HepG2 (cell line): ENCODE results near the gene POC1A. TPM values are rescaled to one million over a fixed set of nuclear protein-coding genes. Genes with fewer than 3 reads are reported as not detected.

Experiments
- ARID4A ChIP-seq: sonication (generic); formaldehyde crosslinking; IDR thresholded peaks from 2 replicates; pipeline ENCODE4 v1.5.0; 2020; ENCODE audit warnings: mild to moderate bottlenecking, missing genetic modification reagents, borderline replicate concordance
- ETV5 ChIP-seq: IDR thresholded peaks from 2 replicates; pipeline ENCODE4 v1.6.1; 2018; ENCODE audit warnings: missing biosample characterization, missing genetic modification reagents, inconsistent platforms, borderline replicate concordance
- GABPA ChIP-seq, 2 experiments: IDR thresholded peaks; 2 replicates each; pipeline ENCODE4 v1.6.1; 2011 to 2016; ENCODE audit warnings: low read depth in 2 of 2, low read length in 1 of 2, missing biosample characterization in 1 of 2, missing genetic modification characterization in 1 of 2
- GLI4 ChIP-seq: sonication (generic); formaldehyde crosslinking; IDR thresholded peaks from 2 replicates; pipeline ENCODE4 v1.5.1; 2020; ENCODE audit warnings: missing genetic modification reagents, mild to moderate bottlenecking, moderate library complexity, borderline replicate concordance
- ISX ChIP-seq: sonication (generic); formaldehyde crosslinking; conservative IDR thresholded peaks from 2 replicates; pipeline ENCODE4 v1.5.0; 2020; ENCODE audit warnings: missing genetic modification reagents
- KDM6A ChIP-seq: IDR thresholded peaks from 2 replicates; pipeline ENCODE4 v1.6.1; 2016; ENCODE audit warnings: low read depth
- MTERF4 ChIP-seq: sonication (generic); formaldehyde crosslinking; IDR thresholded peaks from 2 replicates; pipeline ENCODE4 v1.8.0; 2023; ENCODE audit warnings: mild to moderate bottlenecking, missing genetic modification reagents
- SIN3B ChIP-seq: fragments of 150-350 bp; IDR thresholded peaks from 2 replicates; pipeline ENCODE4 v1.6.1; 2014; ENCODE audit warnings: low read length
- SIX1 ChIP-seq: sonication (generic); formaldehyde crosslinking; IDR thresholded peaks from 2 replicates; pipeline ENCODE4 v1.4.0; 2020; ENCODE audit warnings: missing genetic modification reagents, borderline replicate concordance
- SP2 ChIP-seq: sonication (generic); formaldehyde crosslinking; IDR thresholded peaks from 2 replicates; pipeline ENCODE4 v1.5.1; 2020; ENCODE audit warnings: mild to moderate bottlenecking, missing genetic modification reagents
- STAG1 ChIP-seq: sonication (generic); formaldehyde crosslinking; IDR thresholded peaks from 2 replicates; pipeline ENCODE4 v1.4.0; 2020; ENCODE audit warnings: missing genetic modification reagents
- THAP7 ChIP-seq: sonication (generic); formaldehyde crosslinking; IDR thresholded peaks from 2 replicates; pipeline ENCODE4 v1.8.1; 2023; ENCODE audit warnings: mild to moderate bottlenecking, missing genetic modification reagents
- ZBTB7A ChIP-seq: sonication (generic); formaldehyde crosslinking; IDR thresholded peaks from 2 replicates; pipeline ENCODE4 v1.8.0; 2022; ENCODE audit warnings: mild to moderate bottlenecking, missing genetic modification reagents
- ZNF18 ChIP-seq: sonication (generic); formaldehyde crosslinking; IDR thresholded peaks from 2 replicates; pipeline ENCODE4 v1.8.0; 2022; ENCODE audit warnings: mild to moderate bottlenecking, missing genetic modification reagents; ENCODE audit not compliant: insufficient replicate concordance
- ZNF205 ChIP-seq: IDR thresholded peaks from 2 replicates; pipeline ENCODE4 v1.6.1; 2018; ENCODE audit warnings: missing biosample characterization, missing genetic modification reagents
- ZNF567 ChIP-seq: sonication (generic); formaldehyde crosslinking; IDR thresholded peaks from 2 replicates; pipeline ENCODE4 v1.8.1; 2023; ENCODE audit warnings: mild to moderate bottlenecking, missing genetic modification reagents, borderline replicate concordance
- ZNF574 ChIP-seq: sonication (generic); formaldehyde crosslinking; IDR thresholded peaks from 2 replicates; pipeline ENCODE4 v1.4.0; 2020; ENCODE audit warnings: missing genetic modification reagents
- polyA plus RNA-seq, 8 experiments: library from polyadenylated mRNA; depleted of rRNA in 3 of 8; stranded (reverse) in 7 of 8; unstranded in 1 of 8; fragments of >200 nt; fragmentation: Illumina TruSeq in 4 of 8; extraction: Trizol in 4 of 8; gene quantifications; 2 replicates each; pipeline versions ENCODE4 v1.2.1 to v1.2.3, GENCODE V29; 2011 to 2016; ENCODE audit warnings: low read depth in 4 of 8, missing spikeins in 1 of 8, mixed read lengths in 1 of 8; ENCODE audit not compliant: insufficient read depth in 1 of 8
- total RNA-seq, 5 experiments: library from RNA; depleted of rRNA; stranded (reverse); fragments of >200 nt; fragmentation: Illumina TruSeq; extraction: Trizol; gene quantifications; 2 replicates each; pipeline ENCODE4 v1.2.3, GENCODE V29; 2016; ENCODE audit warnings: low read depth in 1 of 5

POC1A gene
- total and polyA plus RNA-seq, 2 of the 13 experiments (the other 11 are each of a cell fraction or from before 2014, with no cell fraction given), result 14.6 to 20.0 TPM

GRCh38 chr3:52056968-52057811 is 97.0 kb downstream of the POC1A start (continued):
- TF ChIP-seq ZNF18 (no peak), ZNF567 (CRISPR knock-in tag) (no peak), SP2 (CRISPR knock-in tag) (peak; percentile 93), SIX1 (CRISPR knock-in tag) (no peak), KDM6A (CRISPR knock-in tag) (no peak), ARID4A (peak; percentile 70; the same call in 1 of the 2 replicates), GABPA (IDR thresholded peaks at IDR 0.05; ENCODE audit: low read depth, low read length) (no peak), GABPA (CRISPR knock-in tag; IDR thresholded peaks at IDR 0.05; ENCODE audit: low read depth) (no peak), GLI4 (CRISPR knock-in tag) (no peak), ZNF205 (CRISPR knock-in tag) (no peak), ISX (no peak), ZBTB7A (CRISPR knock-in tag) (no peak), ZNF574 (peak; percentile 33), ETV5 (CRISPR knock-in tag) (peak; percentile 49; the same call in 1 of the 2 replicates), MTERF4 (CRISPR knock-in tag) (0 out of 2 replicates have a peak, but pooled peaks have one; percentile 35), THAP7 (CRISPR knock-in tag) (no peak), STAG1 (peak; percentile 51), SIN3B (no peak)
